IMR-90 (cell line): ENCODE data around the gene MMD. TPM values are rescaled to one million over a fixed set of nuclear protein-coding genes. Genes with fewer than 3 reads are reported as not detected.

ENCODE experiments used
- ATAC-seq: fragments of 200-7000 bp; cut with Tn5 transposase; 2 replicates; pipeline ENCODE4 v1.9.1; 2020; ENCODE audit warnings: low read depth, mild to moderate bottlenecking, moderate library complexity
- BruUV-seq: library from RNA; stranded (reverse); fragments of 400-500 nt; replicated peaks from 2 replicates; lab custom pipeline; 2021; lab: Mats Ljungman, UMichigan
- CTCF ChIA-PET: fragments of 300-600 bp; formaldehyde crosslinking; extraction: SDS; loops from one replicate; lab custom pipeline; 2021; ENCODE audit warnings: antibody characterized with exemption; lab: Yijun Ruan, JAX
- POLR2A ChIA-PET: fragments of 300-600 bp; sonication (Branson Sonifier 250); formaldehyde crosslinking; loops from one replicate; lab custom pipeline; 2022; ENCODE audit warnings: antibody characterized with exemption; ENCODE audit not compliant: unreplicated experiment; lab: Charles Lee
- DNase-seq: peaks from one replicate; pipeline ENCODE4 v3.0.0; 2013
- H2AFZ ChIP-seq: replicated peaks from 2 replicates; pipeline ENCODE3; 2013; ENCODE audit warnings: low read length, mild to moderate bottlenecking; ENCODE audit not compliant: poor library complexity
- H2AK5ac ChIP-seq: 2 replicates; pipeline ENCODE4 v1.6.1; 2013; ENCODE audit warnings: low read depth, low read length, inconsistent platforms
- H2AK9ac ChIP-seq: replicated peaks from 2 replicates; pipeline ENCODE3; 2013; ENCODE audit warnings: mild to moderate bottlenecking, low read depth, low read length, moderate library complexity; ENCODE audit not compliant: poor library complexity
- H2BK120ac ChIP-seq: 2 replicates; pipeline ENCODE4 v1.6.1; 2013; ENCODE audit warnings: low read depth, low read length, inconsistent platforms
- H2BK15ac ChIP-seq: 3 replicates; pipeline ENCODE4 v1.6.1; 2013; ENCODE audit warnings: low read depth, low read length, inconsistent platforms
- H2BK20ac ChIP-seq: 2 replicates; pipeline ENCODE4 v1.6.1; 2013; ENCODE audit warnings: low read depth, mild to moderate bottlenecking, inconsistent platforms, low read length, moderate library complexity
- H2BK5ac ChIP-seq: 2 replicates; pipeline ENCODE4 v1.6.1; 2013; ENCODE audit warnings: mild to moderate bottlenecking, low read depth, low read length, inconsistent platforms; ENCODE audit not compliant: poor library complexity, severe bottlenecking
- H3K14ac ChIP-seq: replicated peaks from 2 replicates; pipeline ENCODE4 v1.6.1; 2013; ENCODE audit warnings: low read depth, low read length, inconsistent platforms
- H3K18ac ChIP-seq: 2 replicates; pipeline ENCODE4 v1.6.1; 2013; ENCODE audit warnings: low read depth, low read length, control low read depth
- H3K23ac ChIP-seq: 2 replicates; pipeline ENCODE4 v1.6.1; 2013; ENCODE audit warnings: low read depth, low read length, inconsistent platforms
- H3K27ac ChIP-seq: 2 replicates; pipeline ENCODE4 v1.5.1; 2013; ENCODE audit warnings: mild to moderate bottlenecking, control low read depth, low read length; ENCODE audit not compliant: insufficient read depth
- H3K27me3 ChIP-seq: 2 replicates; pipeline ENCODE4 v1.6.1; 2013; ENCODE audit warnings: low read length; ENCODE audit not compliant: control insufficient read depth, insufficient read depth
- H3K36me3 ChIP-seq: 2 replicates; pipeline ENCODE4 v1.6.1; 2013; ENCODE audit warnings: low read length, mixed read lengths; ENCODE audit not compliant: control insufficient read depth, insufficient read depth
- H3K4ac ChIP-seq: 2 replicates; pipeline ENCODE4 v1.6.1; 2013; ENCODE audit warnings: low read depth, low read length, inconsistent platforms
- H3K4me1 ChIP-seq: 2 replicates; pipeline ENCODE4 v1.6.1; 2013; ENCODE audit warnings: low read length, mixed read lengths; ENCODE audit not compliant: control insufficient read depth, insufficient read depth
- H3K4me2 ChIP-seq: 2 replicates; pipeline ENCODE4 v1.6.1; 2013; ENCODE audit warnings: low read depth, mild to moderate bottlenecking, control low read depth, low read length, moderate library complexity
- H3K4me3 ChIP-seq: 2 replicates; pipeline ENCODE4 v1.5.1; 2013; ENCODE audit warnings: low read depth, mild to moderate bottlenecking, control low read depth, low read length, moderate library complexity; ENCODE audit not compliant: insufficient read depth
- H3K56ac ChIP-seq: 2 replicates; pipeline ENCODE4 v1.6.1; 2013; ENCODE audit warnings: low read length, inconsistent platforms; ENCODE audit not compliant: insufficient read depth; ENCODE audit errors: extremely low read depth
- H3K79me1 ChIP-seq, 2 experiments: 2 replicates each; pipeline ENCODE4 v1.6.1; 2013; ENCODE audit warnings: low read length in 2 of 2, inconsistent platforms in 1 of 2, low read depth in 1 of 2
- H3K9ac ChIP-seq: 2 replicates; pipeline ENCODE4 v1.6.1; 2013; ENCODE audit warnings: low read depth, low read length, control low read depth
- H3K9me1 ChIP-seq: 2 replicates; pipeline ENCODE4 v1.6.1; 2013; ENCODE audit warnings: low read length, inconsistent platforms; ENCODE audit not compliant: insufficient read depth
- H3K9me3 ChIP-seq: 2 replicates; pipeline ENCODE4 v1.6.1; 2013; ENCODE audit warnings: low read length; ENCODE audit not compliant: control insufficient read depth, insufficient read depth
- H4K20me1 ChIP-seq: 2 replicates; pipeline ENCODE4 v1.6.1; 2013; ENCODE audit warnings: low read length, inconsistent platforms; ENCODE audit not compliant: insufficient read depth
- H4K5ac ChIP-seq: 2 replicates; pipeline ENCODE4 v1.6.1; 2013; ENCODE audit warnings: mild to moderate bottlenecking, low read depth, low read length, control low read depth
- H4K8ac ChIP-seq, 2 experiments: 2 replicates each; pipeline ENCODE4 v1.6.1; 2013; ENCODE audit warnings: low read depth in 2 of 2, low read length in 2 of 2, control low read depth in 1 of 2, inconsistent platforms in 1 of 2
- H4K91ac ChIP-seq: 2 replicates; pipeline ENCODE4 v1.6.1; 2013; ENCODE audit warnings: low read depth, low read length, inconsistent platforms; ENCODE audit not compliant: insufficient read depth
- NFE2L2 ChIP-seq: fragments of 150-350 bp; IDR thresholded peaks from 2 replicates; pipeline ENCODE4 v1.6.1; 2016; ENCODE audit warnings: low read depth, mild to moderate bottlenecking, low read length
- SMC3 ChIP-seq: fragments of 150-350 bp; IDR thresholded peaks from 2 replicates; pipeline ENCODE4 v1.6.1; 2016; ENCODE audit warnings: low read depth, mild to moderate bottlenecking, antibody characterized with exemption, low read length, moderate library complexity
- WGBS, 2 experiments: methylation state at CpG; one replicate each; pipeline versions ENCODE4 v1.1.5 to v1.1.7; 2013; ENCODE audit warnings: missing lambda C conversion rate in 2 of 2; ENCODE audit not compliant: insufficient read length in 1 of 2; ENCODE audit errors: extremely low coverage in 2 of 2; 5-methylcytosine and 5-hydroxymethylcytosine counted together
- dilution Hi-C: fragments of 300-500 bp; cut with HindIII; formaldehyde crosslinking; loops from one replicate; pipeline ENCODE4 v1.14.3; 2018; ENCODE audit warnings: low sequenced_read_pairs; ENCODE audit not compliant: unreplicated experiment
- in situ Hi-C: fragments of 300-500 bp; cut with MboI; formaldehyde crosslinking; loops from 3 replicates; pipeline ENCODE4 v1.14.3; 2019; ENCODE audit warnings: low sequenced_read_pairs, inconsistent platforms, mixed read lengths
- intact Hi-C: fragments of 100-400 bp; cut with micrococcal nuclease; formaldehyde crosslinking; loops from 2 replicates; pipeline ENCODE4 v1.10.0; 2022
- polyA plus RNA-seq, 3 experiments: library from polyadenylated mRNA; depleted of rRNA; stranded (reverse); fragments of >200 nt; gene quantifications; 2 replicates each; pipeline ENCODE4 v1.2.3, GENCODE V29; 2012; ENCODE audit warnings: low replicate concordance in 1 of 3
- total RNA-seq: library from RNA; depleted of rRNA; stranded (reverse); fragments of >200 nt; gene quantifications from 2 replicates; pipeline ENCODE4 v1.2.3, GENCODE V29; 2012

MMD gene
- total and polyA plus RNA-seq, 2 of the 4 experiments (the other 2 are of a cell fraction), result 6.3 to 7.0 TPM

DNA sequence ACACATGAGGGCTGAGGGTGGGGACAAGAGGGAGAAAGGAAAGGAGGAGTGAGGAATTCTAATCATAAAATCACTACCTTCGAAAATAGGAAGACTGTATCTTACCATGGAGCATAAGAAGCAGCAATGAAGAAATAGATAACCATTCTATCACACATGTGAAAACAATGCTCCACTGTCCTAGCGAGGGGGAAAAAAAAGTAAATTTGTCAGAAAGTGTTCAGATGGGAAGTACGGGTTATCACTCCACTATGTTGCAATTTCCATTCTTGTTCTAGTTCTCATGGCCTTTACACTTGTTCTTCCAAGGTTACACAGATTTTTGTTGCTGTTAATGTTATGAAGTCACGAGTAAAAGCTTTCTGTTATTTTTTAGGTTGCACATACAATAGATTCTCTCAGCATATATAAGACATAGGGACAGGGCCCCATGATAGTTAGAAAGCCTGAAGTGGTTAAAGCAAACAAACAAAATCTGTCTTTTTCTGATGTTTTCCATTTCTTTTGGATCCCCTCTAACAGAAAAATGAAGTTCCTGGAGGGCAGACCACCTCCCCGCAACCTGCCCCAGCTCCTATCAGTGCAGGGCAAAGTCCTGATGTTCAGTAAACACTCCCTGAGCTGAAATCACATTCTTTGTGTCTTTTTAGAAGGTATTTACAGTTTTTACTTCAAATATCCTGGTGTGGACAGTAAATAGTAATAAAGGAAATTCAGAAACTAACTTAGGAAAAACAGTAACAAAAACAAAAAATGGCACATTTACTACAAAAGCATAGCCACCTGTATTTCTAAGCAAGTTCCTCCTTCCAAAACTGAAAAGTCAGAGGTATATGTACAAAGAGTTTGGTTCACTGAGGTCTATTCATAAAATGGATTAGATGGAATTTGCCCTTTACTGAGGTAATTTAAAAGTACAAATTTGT, 13.7 kb downstream of the MMD start:
- Histone ChIP-seq H2BK5ac (no peak overlapping the region), H3K18ac (no peak overlapping the region), H3K79me1 (no peaks in the 10 kb centered on the region), H2AK5ac (no peak overlapping the region), H3K27ac (no peak overlapping the region), H3K36me3 (peaks cover 50% of the 10 kb centered on the region), H2AK9ac (no peak overlapping the region), H3K4ac (no peak overlapping the region), H3K9me3 (no peaks in the 10 kb centered on the region), H3K4me2 (no peak overlapping the region), H3K9ac (no peak overlapping the region), H3K9me1 (no peaks in the 10 kb centered on the region), H2BK20ac (no peak overlapping the region), H4K20me1 (no peaks in the 10 kb centered on the region), H4K91ac (no peak overlapping the region), H2AFZ (no peak overlapping the region), H3K27me3 (no peaks in the 10 kb centered on the region), H2BK15ac (no peak overlapping the region), H3K23ac (no peak overlapping the region), H4K5ac (no peak overlapping the region), H3K56ac (no peak overlapping the region), H2BK120ac (no peak overlapping the region), H4K8ac (no peak overlapping the region), H3K4me3 (no peak overlapping the region), H3K4me1 (no peaks in the 10 kb centered on the region), H3K14ac (no peak overlapping the region)
- DNase-seq (no peak), ATAC-seq (no peak)
- dilution Hi-C loops (no loop called here), in situ Hi-C loops (loop anchor here (5.0 kb wide), 1 partner anchor 104 kb away; the partner anchor contains the start of gene SMIM36), intact Hi-C loops (no loop called here)
- no TSS peak for BruUV-seq
- TF ChIP-seq SMC3 (no peak), NFE2L2 (no peak)
- no CpG with 5 or more reads among the region's 5 CpGs for WGBS, 2 experiments
- ChIA-PET POLR2A (no interaction called here), CTCF (no interaction called here)
